GM19397 (cell line): ENCODE results near the gene PRPSAP1.

Experiments used
- ATAC-seq: cut with Tn5 transposase; IDR thresholded peaks from one replicate; pipeline ENCODE4 v1.9.1; 2021; ENCODE audit warnings: mild to moderate bottlenecking, moderate library complexity; ENCODE audit not compliant: unreplicated experiment

Gene PRPSAP1, protein sequence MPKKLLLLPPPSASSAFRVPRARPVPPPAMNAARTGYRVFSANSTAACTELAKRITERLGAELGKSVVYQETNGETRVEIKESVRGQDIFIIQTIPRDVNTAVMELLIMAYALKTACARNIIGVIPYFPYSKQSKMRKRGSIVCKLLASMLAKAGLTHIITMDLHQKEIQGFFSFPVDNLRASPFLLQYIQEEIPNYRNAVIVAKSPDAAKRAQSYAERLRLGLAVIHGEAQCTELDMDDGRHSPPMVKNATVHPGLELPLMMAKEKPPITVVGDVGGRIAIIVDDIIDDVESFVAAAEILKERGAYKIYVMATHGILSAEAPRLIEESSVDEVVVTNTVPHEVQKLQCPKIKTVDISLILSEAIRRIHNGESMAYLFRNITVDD

DNA sequence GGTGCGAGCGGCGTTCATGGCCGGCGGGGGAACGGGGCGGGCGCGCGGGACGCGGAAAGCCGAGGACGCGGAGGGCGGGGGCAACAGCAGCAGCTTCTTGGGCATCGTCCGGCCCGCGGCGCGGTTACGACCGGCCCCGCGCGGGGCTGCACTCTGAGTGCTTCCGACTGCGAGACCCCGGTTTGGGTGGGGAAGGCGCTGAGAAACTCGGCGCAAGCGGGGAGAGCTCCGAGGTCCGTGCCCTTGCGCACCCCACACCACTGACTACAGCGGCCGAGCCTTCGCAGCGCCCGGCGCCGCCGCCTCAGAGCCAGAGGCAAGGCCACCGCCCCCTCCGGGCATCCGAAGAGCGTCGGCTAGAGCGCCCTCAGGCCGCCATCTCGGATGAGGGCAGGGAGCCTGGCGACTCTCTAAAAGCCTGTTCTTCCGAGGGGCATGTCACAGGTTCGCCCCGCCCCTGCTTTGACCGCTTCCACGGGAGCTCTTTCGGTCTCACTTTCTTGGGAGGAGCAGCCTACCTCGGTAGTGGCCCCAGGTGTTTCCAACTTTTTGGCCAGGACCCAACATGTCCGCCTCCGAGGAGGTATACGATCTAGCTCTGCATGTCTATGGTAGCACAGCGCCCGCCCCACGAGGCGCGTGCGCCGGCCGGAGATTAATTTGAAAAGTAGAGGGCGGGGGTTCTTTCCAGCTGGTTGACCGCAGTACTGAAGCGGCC, at the start of gene PRPSAP1:
Gene PRPSAP1 (minus strand): TSS at position 318 of the 718 bp plus-strand sequence. CDS start 213 bp downstream, at position 105.
- ATAC-seq: peak; percentile 90

DNA sequence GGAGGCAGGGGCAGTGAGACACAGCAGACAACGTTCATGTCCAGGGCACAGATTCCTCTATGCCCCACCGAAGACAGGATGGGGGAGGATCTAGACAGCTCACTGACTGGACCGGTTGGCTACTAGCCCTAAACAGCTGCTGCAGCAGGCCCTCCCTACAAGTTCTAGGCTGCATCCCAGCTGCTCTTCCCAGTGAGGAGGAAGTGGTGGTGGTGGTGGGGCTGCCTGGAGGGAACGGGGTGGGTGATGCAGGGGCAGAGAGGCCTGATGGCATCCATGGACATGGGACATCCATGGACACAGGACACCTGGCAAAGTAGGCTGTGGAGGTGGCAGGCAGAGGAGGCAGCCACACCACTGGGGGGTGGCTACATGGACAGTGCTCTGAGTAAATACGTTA, 49.0 kb upstream of the PRPSAP1 start:
- ATAC-seq: no peak

DNA sequence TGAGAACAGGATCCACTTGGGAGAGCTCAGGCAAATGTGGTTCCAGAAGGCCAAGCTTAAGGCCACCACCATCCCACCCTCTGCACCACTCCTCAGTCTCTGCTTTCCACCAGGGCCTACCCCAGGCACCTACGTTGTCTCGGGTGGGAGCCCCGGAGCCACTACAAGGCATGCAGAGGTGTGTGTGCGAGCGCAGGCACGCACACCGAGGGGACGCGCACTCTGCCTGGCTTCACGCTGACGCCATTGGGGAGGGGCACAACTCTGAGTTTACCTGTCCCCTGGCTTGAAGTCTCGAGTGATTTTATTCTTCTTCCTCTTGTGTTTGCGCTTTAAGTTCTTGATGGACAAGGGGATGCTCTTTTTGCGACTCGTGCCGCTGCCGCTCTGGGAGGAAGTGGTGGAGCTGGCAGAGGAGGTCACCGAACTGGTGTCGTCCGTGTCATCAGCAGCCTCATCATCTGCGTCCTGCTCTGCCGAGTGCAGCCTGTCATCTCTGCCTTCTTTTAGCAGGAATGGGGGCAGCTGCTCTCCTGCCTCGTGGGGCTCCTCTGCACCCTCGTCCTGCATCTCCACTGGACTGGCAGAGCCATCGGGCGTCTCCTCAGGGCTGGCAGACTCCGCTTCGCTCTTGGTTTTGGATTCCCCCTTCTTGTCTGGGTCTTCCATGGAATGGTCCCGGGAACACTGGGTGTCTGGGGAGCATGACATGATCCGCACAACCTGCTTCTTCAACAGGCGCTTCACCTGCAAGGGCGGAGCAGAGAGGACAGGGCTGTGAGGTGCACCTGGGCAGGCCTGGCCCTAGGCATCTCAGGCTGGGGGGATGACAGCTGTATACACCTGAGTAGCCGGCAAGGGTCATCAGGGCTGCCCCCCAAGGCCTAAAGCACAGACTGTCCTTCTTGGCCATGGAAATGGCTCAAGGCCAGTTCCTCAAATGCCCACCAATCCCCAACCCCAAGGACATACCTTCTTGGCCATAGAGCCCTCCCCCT, 45.8 kb upstream of the PRPSAP1 start:
- no peak for ATAC-seq

DNA sequence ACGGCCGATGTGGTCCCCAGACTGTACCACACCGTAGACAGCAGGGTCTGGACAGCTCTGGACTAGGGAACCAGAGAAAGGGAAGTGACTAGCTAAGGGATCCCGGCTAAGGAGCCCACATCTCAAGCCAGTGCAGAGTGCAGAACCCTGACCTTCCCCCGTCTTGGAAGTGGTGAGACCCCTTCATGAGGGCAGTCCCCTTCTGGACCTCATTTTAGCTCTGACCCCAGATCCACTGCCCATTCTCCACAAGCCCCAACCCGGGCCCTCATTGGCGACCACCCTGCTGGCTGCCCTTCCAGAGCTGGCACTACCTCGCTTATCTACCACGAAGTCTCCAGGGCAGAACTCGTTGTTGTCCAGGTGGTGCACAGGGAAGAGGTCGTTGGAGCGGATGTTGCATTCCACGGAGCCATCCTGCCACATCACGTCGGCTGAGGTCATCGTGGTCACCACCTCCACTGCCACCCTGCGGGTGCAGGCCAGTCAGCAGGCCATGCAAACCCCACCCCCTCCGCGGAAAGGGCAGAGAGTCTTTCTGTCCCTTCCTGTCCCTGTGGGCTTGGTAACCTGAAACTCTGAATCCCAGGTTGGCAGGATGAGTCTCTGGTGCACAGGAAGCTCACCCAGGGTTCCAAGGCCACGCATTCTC, 44.9 kb upstream of the PRPSAP1 start:
- ATAC-seq: no peak

DNA sequence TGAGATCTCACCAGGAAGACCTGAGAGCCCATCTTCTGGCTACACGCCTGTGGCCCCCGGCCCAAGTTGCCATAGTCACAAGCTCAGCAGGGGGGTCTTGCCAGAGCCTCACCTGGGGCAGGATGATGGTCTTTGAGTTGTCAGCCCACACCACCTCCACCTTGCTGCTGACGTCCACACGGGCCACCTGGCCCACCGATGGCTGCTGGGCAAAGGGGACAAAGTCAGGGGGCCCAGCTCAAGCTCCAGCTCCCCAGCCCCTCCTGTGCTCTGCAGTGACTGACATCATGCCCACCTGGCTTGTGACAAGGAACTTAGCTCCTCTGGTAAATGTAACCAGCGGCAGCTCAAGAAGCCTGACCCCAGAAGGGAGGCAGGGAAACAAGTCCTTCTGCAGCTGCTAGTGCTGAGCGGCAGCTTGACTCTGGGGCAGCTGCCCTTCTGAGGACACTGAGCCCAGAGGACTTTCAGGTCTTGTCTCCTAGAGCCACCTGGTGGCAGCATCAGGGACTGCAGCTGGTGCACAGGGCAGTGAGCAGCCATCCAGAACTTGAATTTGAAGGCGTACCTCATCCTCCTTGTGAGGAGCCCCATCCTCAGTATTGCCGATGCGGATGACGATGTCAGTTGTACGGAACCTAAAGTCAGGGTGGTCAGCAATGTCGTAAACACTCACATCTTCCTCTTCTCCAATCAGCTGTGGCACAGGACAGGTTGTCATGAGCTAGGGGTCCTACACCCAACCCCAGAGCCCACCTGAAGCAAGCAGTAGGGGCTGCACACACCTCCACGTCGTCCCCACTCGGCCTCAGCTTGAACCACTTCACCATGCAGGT, 44.2 kb upstream of the PRPSAP1 start:
- no peak for ATAC-seq

DNA sequence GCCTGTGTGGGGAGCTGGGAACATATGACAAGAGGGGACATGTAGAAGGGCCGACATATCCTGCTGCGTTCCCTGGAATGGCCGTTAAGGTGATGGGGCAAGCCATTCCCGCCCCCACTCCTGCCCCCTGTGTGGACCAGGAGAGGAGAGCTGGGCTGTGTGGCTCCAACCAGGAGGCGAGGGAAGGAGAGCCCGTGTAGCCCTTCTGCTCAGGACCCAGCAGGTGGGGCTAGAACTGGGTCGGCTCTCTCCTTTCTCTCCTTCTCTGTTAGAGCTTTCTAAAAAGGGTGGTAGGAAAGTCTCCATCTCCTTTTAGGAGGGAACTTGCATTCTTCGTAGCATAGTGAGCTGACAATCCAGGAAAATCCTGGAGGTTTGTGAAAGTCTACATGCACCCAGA, 43.5 kb upstream of the PRPSAP1 start:
- no peak for ATAC-seq

DNA sequence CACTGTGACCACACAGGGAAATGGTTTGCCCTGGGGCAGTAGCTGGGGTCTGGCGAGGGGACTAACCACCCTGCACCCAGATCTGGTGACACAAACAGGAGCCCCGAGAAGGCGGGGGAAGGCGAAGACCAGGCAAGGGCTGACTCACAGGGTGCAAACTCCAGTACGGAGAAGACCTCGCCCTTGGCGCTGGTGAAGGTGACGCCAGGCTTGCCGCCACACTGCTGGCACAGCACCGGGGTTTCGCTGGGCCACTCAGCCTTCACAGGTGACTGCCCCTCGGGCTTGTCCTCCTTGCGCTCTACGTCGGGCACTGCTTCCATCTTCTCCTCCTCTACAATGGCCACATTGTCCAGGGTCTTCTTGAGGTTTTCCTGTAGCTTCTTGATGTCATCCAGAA, 42.3 kb upstream of the PRPSAP1 start:
- no peak for ATAC-seq

DNA sequence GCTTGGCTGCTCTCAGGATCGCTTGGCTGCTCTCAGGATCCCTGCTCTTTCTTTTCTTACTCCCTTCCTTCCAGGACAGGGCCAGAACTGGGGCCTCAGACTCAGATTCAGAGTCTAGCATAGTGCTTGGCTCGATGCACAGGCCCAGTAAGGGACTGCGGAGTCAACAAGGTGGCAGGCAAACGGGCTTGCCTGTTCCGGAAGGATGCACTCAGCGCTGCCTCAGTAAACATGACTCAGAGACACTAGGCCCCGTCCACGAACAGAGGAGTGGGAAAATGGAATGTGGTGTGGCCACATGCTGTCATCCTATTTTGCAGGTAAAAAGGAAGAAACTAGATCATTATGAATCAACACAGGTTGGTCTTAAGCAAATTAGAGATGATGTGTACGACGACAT, 40.5 kb upstream of the PRPSAP1 start:
- ATAC-seq: no peak

DNA sequence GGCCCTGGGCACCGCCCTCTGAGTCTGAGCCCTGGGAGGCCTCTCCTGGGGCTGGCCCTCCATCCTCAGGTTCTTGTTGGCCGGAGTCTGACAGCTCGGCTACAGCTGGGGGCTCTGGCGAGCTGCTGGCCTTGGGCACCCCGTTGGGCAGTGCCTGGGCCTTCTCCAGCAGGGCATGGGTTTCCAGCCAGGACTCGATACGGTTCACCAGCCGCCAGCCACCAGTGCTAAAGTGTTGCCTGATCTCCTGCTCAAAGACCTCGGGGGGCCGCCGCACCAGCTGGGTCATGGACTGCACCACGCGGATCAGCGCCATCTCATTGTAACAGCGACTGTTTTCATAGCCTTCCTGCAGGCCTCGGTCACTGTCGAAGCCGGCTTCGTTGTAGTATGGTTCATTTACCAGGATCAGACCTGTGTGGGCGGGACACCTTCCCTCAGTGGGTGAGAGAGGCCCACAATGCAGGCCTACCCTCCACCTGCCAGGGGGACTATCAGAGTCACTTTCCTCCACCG, 37.5 kb upstream of the PRPSAP1 start:
- ATAC-seq: no peak

DNA sequence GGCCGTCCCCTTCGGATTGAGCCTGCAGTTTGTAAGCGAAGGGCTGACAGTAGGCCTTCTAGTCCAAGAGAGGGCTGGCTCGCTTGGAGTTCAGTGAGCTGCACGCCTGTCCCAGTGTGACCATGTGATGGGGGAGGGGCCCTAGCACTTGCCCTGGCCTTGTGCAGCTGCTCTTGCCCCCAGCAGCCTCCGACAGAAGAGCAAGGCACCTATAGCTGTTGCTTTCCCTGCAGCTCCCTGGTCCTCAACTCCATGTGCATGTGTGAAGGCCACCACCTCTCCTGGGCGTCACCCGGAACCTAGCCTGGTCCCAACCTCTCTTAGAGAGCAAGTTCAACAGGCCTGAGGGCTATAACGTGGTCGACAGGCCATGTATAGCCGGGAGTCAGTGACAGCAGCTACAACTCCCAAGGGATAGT, 36.3 kb upstream of the PRPSAP1 start:
- ATAC-seq: no peak

DNA sequence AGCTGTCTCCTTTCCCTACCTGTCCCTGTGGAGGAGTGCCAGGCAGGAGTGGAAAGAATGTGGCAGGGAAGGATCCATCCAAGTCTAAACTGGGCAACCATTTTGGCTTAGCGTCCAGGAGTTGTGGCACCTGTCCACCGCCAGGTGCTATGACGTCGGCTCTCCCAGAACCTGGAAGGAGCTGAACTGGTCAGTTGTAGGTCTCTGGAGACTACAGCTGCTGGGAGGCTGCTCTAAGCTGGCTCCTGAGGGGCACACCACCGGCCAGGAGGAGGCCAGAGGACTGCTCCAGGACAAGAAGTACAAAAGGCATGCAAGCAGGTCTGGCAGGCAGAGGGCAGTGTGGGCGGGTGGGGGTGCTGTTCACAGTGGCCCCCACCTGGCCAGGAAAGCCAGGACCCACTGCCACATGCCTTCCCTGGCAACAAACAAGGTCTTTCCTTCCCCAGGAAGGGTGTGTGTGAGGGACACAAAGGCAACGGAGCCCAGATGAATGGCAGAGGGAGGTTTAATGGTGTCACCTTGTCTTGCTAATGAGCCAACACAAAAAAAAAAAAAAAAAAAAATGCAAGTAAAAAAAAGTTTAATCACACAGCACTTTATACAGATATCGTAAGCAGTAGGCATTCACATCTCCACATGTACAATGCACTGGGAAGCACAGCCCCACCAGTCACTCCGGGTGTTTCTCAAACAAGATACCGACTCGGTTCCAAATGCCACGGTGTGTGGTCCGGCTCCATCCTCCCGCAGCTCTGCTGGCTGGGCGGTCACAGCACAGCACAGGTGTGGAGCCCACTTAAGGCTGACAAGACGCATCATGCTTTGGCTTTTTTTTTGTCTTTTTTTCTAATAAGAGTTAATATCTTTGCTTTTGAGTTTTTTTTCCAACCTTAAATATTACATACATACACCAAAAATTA, 35.5 kb upstream of the PRPSAP1 start:
- ATAC-seq: no peak

DNA sequence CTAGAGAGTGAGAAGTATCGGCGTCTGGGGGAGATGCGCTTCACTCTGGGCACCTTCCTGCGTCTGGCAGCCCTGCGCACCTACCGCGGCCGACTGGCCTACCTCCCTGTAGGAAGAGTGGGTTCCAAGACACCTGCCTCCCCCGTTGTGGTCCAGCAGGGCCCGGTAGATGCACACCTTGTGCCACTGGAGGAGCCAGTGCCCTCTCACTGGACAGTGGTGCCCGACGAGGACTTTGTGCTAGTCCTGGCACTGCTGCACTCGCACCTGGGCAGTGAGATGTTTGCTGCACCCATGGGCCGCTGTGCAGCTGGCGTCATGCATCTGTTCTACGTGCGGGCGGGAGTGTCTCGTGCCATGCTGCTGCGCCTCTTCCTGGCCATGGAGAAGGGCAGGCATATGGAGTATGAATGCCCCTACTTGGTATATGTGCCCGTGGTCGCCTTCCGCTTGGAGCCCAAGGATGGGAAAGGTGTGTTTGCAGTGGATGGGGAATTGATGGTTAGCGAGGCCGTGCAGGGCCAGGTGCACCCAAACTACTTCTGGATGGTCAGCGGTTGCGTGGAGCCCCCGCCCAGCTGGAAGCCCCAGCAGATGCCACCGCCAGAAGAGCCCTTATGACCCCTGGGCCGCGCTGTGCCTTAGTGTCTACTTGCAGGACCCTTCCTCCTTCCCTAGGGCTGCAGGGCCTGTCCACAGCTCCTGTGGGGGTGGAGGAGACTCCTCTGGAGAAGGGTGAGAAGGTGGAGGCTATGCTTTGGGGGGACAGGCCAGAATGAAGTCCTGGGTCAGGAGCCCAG, 33.5 kb upstream of the PRPSAP1 start:
- no peak for ATAC-seq

DNA sequence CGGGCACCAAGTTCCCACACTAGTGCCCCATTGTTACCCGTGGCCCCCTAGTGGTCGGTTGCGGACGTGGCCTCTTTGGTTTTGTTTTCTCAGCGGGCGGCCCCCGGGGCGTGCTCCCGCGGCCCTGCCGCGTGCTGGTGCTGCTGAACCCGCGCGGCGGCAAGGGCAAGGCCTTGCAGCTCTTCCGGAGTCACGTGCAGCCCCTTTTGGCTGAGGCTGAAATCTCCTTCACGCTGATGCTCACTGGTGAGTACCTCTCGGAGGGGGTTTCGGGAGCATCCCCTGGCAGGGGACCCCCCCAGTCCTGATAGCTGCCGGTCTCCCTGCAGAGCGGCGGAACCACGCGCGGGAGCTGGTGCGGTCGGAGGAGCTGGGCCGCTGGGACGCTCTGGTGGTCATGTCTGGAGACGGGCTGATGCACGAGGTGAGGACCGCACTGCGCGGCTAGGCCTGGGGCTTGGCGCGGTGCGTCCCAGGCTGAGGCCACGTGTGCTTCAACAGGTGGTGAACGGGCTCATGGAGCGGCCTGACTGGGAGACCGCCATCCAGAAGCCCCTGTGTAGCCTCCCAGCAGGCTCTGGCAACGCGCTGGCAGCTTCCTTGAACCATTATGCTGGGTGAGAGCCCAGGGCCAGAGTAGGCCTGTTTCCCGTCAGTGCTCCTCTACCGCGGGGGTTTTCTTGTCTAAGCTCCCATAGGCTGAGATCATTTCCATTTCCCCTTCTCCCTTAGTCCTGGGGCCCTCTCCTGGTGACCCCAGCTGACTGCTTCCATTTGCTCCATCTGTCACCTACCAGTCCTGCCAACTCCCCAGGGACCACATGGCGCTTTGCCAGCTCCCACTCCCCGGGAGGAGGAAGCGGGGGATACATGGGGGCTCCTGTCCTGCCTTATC, 32.4 kb upstream of the PRPSAP1 start:
- ATAC-seq: no peak

DNA sequence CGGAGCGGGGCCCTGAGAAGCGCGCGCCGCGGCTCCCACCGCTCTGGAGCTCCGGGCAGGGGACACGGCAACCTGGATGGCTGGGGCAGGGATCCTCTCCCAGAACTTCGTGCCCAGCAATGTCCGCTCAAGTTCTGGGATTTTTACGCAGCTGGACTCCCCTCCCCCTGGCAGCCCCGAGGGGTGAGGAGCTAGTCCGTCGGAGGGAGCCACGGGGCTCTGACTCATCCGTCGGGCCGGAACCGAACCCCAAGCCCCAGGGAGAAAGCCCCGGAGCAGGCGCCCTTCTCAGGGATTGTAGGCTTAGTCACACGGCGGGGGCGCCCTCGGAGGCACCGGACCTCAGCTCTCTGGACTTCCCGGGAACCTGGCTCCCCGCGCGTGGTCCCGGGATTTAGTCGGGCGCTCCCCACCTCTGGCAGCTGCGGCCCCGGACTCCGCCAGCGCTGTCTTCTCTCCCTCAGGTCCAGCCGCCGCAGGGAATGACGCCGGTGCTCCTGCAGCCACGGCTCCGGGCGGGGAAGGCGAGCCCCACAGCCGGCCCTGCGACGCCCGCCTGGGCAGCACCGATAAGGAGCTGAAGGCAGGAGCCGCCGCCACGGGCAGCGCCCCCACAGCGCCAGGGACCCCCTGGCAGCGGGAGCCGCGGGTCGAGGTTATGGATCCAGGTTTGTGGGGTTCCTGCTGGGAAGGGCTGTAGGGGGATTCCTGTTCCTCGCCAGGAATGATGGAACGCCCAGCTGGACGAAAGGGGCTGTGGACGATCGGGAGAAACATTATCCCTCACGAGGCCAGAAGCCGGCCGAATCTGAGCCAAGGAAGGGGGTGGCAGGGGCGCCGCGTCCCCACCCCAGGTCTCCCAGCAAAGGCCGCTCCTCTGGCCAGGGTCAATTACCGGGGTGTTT, 31.5 kb upstream of the PRPSAP1 start:
- ATAC-seq: no peak

DNA sequence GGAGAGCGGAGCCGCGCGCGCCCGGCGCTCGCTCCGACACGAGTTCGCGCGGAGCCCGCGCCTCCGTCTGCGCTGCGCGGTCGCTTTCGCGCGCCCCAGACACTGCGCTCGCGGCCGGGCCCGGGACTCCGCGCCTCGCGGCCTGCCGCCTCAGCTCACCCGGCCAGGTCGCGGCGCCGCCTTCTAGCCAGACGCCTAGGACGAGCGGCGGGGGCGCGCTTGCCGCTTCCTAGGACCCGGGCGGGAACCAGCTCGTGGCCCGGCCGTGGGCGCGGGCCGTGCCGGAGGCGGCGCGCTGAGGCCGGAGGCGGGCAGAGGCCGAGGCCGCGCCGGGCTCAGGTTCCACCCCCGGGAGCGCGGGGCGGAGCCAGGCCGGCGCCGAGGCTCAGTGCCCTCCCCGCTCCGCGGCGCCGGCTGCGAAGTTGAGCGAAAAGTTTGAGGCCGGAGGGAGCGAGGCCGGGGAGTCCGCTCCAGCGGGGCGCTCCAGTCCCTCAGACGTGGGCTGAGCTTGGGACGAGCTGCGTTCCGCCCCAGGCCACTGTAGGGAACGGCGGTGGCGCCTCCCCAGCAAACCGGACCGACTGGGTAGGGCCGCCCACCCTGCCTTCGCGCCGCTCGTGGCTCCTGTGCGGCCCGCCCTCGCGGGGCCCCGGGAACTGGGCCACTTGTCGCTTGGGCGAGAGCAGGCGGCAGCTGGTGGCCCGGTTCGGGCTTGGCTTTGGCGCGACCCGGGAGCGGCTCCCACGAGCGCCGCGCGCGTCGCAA, 30.7 kb upstream of the PRPSAP1 start, which contains the start of gene SPHK1:
Gene SPHK1 (plus strand): TSS at position 388 of the 765 bp plus-strand sequence. CDS start 1,036 bp downstream, outside the sequence.
- peak; percentile 66 for ATAC-seq
